HG02973 (cell line): ENCODE data around the gene ZDHHC14.

Source experiments
- ATAC-seq: cut with Tn5 transposase; IDR thresholded peaks from one replicate; pipeline ENCODE4 v1.9.1; 2021; ENCODE audit warnings: moderate library complexity; ENCODE audit not compliant: unreplicated experiment

Gene ZDHHC14

DNA sequence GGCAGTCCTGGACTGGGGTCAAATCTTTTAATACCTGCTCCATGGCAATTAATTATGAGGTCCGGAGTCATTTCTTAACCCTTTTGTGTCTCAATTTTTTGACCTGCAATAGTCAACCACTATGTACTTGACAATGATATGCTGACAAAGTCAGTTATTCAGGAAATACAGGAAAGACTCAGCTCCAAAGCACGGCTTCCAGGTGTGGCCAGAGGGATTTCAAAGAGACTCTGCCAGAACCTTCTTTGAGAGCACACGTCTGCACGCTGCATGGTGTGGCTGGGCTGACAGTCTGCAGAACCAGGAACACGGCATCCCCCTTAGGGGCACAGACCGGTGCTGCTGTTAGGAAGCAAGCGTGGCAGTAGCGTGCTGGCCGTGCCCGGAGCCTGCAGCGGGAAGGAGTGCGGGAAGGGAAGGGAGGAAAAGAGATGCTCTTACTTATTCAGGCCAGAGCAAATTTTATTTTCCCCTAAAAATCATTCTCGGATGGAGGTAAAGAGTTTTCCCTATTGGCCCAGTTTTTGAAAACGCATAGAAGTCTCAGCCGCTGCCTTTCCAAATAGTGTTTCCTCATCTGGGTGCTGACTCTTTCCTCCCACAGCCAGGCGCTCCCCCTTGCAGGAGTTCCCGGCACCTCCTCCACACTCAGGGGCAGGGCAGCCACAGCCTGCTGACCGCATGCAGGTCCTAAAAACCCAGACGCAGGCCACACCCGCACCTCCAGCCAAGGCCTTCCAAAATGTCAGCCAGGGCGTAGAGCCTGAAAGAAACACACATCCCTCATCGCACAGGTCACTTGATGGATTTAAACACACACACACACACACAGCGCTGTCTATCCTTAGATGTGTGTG is 254.6 kb downstream of the ZDHHC14 start:
- no peak for ATAC-seq

DNA sequence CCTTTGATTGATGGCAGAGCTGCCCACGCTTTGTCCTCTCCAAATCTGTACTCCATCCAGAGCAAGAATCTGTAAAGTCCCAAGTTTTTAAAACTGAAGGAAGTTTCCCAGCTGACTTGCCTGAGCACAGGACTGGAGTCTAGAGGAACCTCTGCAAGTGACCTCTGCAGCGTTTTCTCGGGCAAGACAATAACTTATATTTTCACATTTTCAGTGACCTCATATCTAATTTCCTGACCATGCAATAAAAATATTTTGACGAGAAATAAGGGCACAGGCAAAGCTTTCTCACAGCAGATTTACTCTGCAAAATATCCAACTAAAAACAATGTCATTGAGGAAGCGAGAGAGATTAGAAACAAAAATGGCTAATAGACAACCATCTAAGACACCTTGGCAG is 256.5 kb downstream of the ZDHHC14 start:
- ATAC-seq: no peak

- no peak for ATAC-seq
Observed at GRCh38 chr6:157637941-157638662, 257.1 kb downstream of the ZDHHC14 start.

DNA sequence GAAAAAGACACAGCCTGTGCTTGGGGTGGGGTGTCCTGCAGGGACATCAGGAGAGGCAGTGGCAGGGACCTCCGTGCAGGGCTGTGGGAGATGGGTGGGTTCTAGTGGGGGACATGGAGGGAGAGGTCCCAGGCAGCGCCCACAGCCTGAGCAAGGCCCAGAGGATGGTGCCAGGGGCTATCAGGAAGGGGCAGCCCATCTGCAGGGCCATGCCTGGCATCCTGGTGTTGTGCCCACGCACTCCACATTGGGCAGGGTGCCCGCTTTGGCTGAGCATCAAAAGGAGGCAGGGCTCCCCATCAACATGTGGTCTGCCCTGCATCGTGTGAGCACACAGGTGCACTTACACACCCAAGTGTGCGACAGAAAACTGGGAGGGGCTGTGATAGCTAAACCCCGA is 257.8 kb downstream of the ZDHHC14 start:
- no peak for ATAC-seq

DNA sequence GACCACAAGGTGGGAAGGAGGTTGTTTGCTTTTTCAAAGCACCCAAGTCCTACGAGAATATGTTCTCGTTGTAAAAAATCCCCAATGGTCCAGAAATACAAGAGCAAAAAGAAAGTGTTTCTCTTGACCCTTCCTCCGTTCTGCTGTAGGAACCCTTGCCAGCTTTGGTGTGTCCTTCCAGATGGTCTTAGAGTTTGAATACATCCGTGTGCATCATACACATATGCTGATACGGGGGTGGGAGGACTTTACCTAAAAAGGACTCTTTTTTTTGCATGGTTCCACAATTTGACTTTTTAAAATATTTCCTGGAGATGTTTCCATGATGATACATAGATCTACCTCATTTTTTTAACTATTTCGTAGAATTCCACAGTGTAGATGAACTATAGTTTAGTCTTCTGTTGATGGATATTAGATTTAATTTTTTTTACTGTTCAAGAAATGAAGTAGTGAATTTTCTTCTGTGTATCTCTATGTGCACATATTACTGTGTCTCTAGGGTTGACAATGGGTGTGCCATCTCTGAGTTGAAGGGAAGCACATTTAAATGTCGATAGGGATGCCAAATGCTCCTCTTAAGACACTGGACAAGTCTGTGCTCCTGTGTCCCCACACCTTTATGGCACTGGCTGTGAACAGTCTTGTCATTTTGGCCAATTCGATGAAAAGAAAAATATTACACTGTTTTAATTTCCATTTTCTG is 259.9 kb downstream of the ZDHHC14 start:
- ATAC-seq: no peak

GRCh38 chr6:157641837-157642236 is 260.8 kb downstream of the ZDHHC14 start:
- ATAC-seq: no peak

GRCh38 chr6:157642736-157643135 is 261.7 kb downstream of the ZDHHC14 start:
- no peak for ATAC-seq

GRCh38 chr6:157644043-157644810 is 263.2 kb downstream of the ZDHHC14 start:
- no peak for ATAC-seq

DNA sequence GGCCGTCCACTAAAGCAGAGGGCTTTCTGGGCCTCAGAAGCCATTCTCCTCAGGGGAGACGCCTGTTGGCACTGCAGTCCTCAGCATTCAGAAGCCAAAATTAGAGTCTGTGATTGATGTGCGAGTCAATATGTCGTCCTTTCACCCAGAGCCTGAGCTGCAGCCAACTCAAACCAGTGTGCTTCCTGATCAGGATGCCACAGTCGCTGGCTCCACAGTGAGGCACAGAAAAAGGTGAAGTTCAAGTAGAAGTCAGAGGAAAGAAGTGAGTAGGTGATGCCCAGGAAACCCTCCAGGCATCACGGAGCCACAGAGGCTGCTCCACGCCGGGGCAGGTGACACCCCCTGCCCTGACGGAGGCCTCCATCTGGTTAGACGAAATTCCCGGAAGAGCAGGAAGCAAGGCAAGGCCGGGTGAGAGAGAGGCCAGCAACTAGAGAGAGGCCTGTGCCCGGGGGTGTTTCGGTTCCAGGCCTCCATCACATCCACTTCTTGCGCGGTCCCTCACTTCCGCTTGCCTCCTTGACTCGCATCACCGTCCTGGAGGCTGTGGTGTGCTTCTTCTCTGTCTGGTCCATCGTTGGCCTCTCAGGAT is 264.3 kb downstream of the ZDHHC14 start:
- no peak for ATAC-seq

GRCh38 chr6:157646012-157646411 is 265.0 kb downstream of the ZDHHC14 start:
- ATAC-seq: no peak

GRCh38 chr6:157647261-157647915 is 266.4 kb downstream of the ZDHHC14 start:
- ATAC-seq: no peak

DNA sequence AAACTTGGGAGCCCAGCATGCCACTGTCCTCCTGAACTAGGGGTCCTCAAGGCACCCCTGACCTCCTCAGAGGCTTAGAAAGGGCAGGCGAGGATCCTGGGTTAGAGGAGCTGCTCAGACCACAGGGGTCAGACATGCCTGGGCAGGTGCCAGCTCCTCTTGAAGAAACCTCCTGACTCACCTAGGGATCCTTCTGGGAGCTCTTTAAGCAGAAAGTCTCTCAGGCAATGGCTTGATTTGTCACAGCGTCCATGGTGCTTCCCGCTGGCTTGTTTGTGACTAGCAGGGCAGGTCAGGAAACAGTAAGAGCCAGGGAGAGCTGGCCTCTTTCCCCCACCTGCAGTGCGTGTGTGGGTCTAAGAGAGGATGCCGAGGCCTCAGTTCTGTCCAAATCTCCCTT is 267.6 kb downstream of the ZDHHC14 start:
- ATAC-seq: no peak

GRCh38 chr6:157649311-157650260 is 268.6 kb downstream of the ZDHHC14 start:
- ATAC-seq: no peak

DNA sequence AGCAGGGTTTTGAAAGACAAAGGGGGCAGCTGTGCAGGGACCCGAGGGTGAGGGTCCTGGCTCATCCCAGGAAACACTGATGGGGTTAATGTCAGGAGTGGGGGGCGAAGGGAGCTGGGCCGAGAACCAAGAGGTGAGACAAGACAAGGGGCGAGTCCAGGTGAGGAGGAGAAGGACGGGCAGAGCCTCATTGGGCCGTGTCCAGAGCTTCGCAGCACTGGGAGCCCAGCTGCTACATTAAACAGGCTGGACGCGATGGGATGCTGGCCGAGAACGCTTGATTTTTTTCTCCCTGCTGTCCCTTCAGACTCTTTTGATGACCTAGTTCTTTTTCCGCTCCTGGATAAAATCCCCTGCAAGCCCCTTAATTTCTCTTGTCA is 269.3 kb downstream of the ZDHHC14 start:
- ATAC-seq: no peak

- ATAC-seq: no peak
Observed at GRCh38 chr6:157650801-157651200, 269.8 kb downstream of the ZDHHC14 start.

DNA sequence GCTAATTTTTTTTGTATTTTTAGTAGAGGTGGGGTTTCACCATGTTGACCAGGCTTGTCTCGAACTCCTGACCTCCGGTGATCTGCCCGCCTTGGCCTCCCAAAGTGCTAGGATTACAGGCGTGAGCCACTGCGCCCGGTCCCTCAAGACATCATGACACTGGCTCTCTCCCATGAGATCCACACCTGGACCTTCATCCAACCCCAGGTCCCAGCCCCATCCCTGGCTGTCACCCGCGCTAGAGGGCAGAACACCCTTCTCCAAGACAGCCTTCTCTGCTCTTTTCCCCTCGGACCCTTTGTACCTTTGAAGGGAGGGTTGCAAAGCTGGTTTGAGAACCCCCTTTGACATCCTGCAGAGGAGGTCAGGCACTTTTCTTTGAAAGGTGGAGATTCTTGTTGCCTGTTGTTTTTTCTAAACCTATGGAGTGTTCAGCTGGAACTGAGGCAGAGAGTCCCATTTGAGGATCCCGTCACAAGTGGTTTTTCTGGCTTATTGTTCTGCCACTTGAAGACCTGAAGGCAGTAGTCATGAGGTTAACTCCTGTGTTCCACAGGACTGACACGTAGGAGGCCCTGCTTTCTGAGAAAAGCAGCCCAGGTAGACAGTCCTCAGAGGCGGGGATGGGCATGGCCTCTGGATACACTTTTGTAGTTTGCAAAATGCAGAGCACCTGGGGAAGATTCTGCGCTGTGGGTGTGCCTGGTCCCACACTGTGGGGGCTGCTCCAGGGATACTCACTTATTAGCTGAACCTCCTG is 270.9 kb downstream of the ZDHHC14 start:
- no peak for ATAC-seq

GRCh38 chr6:157652601-157653363 is 271.8 kb downstream of the ZDHHC14 start:
- no peak for ATAC-seq
